Measurements from ENCODE around the gene ACAA2.

DNA sequence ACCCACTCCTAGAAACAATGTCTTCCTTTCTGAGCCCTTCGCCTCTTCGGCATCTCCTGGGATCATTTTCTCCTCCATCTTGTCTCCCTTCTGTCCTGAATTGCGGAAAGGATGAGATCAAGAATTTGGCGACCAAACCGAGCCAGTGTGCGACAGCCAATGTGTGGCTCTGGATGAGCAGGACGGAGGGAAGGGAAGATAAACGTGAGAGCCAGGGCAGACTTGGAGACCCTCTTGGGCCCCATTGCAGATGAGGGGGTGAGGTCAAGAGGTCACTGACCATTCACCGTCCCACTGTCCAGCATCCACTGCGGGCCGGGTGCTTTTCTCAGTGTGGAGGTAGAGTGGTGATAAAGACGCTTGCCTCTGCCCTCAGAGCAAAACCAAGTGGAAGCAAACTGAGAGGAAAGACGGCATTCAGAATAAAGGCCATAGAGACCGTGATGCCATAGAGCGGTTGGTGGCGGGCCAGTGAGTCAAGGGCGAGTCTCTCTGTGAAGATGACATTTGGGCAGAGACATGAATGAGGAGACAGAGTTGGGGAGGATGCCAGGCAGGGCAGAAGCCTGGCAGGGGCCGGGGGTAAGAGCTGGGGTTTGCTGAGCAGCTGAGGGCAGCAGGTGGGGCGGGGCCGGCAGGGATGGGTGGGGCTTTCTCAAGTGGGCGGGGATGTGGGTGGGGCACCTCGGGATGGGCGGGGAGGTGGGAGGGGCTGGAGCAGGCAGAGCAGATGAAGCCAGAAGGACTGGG, 55.6 kb downstream of the ACAA2 start:
- TF ChIP-seq, protein P1, sequence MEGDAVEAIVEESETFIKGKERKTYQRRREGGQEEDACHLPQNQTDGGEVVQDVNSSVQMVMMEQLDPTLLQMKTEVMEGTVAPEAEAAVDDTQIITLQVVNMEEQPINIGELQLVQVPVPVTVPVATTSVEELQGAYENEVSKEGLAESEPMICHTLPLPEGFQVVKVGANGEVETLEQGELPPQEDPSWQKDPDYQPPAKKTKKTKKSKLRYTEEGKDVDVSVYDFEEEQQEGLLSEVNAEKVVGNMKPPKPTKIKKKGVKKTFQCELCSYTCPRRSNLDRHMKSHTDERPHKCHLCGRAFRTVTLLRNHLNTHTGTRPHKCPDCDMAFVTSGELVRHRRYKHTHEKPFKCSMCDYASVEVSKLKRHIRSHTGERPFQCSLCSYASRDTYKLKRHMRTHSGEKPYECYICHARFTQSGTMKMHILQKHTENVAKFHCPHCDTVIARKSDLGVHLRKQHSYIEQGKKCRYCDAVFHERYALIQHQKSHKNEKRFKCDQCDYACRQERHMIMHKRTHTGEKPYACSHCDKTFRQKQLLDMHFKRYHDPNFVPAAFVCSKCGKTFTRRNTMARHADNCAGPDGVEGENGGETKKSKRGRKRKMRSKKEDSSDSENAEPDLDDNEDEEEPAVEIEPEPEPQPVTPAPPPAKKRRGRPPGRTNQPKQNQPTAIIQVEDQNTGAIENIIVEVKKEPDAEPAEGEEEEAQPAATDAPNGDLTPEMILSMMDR (IDR thresholded peaks at IDR 0.05), result no peak
- TF ChIP-seq POLR2A (IDR thresholded peaks at IDR 0.05) (no peak), POLR2AphosphoS5 (IDR thresholded peaks at IDR 0.05) (no peak)

All from prostate gland (tissue), 2 donors.